ENCODE measurements around the gene SHBG.
"Not testable (repeated sequence)": the region's sequence is repeated elsewhere in the genome, so short reads cannot be mapped to it uniquely, and the experiment has no call there.

SHBG gene

DNA sequence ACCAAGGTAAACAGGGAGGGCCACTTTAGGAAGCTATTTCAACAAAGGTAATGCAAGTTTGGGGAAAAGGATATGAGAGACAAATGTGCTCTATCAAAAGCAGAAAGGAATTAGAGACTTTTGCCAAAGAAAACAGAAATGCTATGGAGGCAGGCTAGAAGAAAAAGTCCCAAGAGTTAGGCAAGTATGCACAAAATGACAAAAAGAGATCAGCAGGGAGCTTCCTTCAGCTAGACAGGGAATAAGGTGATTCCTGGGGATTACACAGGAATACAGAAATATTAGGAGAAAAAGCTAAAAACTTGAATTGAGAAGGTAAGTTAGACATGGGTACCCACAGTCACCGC is 17.7 kb upstream of the SHBG start:
- no peak for DNase-seq

GRCh38 chr17:7613769-7614424 is 16.0 kb upstream of the SHBG start:
- DNase-seq = no peak

DNA sequence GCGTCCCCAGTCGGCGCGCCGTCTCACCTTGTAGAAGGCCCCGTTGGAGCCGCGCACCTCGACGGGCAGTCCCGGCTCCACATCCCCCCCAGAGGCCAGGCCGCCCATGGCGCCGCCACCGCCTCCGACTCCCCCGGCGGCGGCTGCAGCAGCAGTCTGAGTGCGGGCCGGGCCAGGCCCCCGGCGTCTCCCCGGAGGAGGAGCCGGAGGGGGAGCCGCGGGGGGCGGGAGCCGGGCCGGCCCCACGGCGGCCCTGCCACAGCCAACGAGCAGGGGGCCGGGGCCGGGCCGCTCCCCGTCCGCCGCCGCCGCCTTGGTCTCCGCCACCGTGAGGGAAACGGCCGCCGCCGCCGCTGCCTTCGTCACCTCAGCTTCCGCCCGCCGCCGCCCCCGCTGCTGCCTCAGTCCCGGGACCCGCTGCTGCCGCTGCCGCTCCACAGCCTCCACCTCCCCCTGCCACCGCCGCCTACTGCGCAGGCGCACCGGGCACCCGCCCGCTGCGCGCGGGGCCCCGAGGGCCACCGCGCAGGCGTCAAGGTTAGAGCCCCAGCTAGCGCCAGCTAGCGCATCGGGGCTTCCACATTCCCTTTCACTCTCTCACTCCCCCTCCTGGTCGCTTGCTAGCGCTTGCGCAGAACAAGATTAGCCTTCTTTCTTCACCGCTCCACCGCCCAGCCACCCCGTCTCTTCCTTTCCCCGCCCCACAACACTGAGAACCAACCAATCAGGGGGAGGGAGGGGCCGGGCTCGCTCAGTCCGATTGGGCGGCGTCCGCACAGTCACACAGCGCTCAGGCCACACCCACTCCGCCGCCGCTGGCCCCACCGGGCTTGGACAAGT is 15.3 kb upstream of the SHBG start, which contains the start of gene FXR2:
Gene FXR2 (minus strand): TSS at position 473 of the 840 bp plus-strand sequence. CDS start 365 bp downstream, at position 108.
- DNase-seq = peak; percentile 99

GRCh38 chr17:7615265-7615747 is 14.6 kb upstream of the SHBG start:
- no peak for DNase-seq

- no peak for DNase-seq
These were observed 11.3 kb upstream of the SHBG start for GRCh38 chr17:7618608-7619007.

GRCh38 chr17:7620835-7621234 is 9.1 kb upstream of the SHBG start:
- no peak for DNase-seq

DNA sequence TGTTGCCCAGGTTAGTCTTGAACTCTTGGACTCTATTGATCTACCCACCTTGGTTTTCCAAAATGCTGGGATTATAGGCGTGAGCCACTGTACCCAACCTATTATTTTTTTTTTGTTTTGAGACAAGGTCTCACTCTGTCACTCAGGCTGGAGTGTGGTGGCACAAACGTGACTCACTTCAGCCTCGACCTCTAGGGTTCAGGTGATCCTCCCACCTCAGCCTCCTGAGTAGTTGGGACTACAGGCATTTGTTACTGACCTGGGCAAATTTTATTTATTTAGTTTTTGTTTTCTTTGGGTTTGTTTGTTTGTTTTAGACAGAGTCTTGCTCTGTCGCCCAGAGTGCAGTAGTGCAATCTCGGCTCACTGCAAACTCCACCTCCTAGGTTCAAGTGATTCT is 6.3 kb upstream of the SHBG start:
- DNase-seq = no peak

DNA sequence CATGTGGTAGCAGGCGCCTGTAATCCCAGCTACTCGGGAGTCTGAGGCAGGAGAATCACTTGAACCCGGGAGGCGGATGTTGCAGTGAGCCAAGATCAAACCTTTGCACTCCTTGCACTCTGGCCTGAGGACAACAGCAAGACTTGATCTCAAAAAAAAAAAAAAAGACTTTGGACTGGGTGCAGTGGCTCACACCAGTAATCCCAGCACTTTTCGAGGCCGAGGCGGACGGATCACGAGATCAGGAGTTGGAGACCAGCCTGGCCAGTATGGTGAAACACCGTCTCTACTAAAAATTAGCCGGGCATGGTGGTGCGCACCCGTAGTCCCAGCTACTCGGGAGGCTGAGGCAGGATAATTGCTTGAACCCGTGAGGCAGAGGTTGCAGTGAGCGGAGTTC is 4.2 kb upstream of the SHBG start:
- DNase-seq = not testable (repeated sequence)

- DNase-seq = peak; percentile 74 to 75
These were observed 3.6 kb upstream of the SHBG start for GRCh38 chr17:7626307-7626706.

DNA sequence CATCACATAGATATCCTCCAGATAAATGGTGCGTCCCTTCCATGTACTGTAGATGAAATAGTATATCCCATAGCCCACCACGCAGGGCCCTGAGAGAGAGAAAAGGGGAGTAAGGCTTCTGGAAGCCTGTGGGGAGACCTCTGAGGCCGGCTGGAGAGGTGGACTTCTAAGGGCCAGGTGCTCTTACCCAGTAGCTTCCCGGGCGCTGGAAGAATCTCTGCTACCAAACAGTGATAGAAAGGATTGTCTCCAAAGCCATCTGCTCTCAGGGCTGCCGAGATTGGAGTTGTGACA is 3.0 kb upstream of the SHBG start:
- DNase-seq = no peak

GRCh38 chr17:7627250-7628121 is 2.4 kb upstream of the SHBG start, which contains the start of gene SAT2:
SAT2 (minus strand) TSS chr17:7627821; CDS start chr17:7627635, 186 bp downstream.
- DNase-seq = peak; percentile 89 to 90

GRCh38 chr17:7631398-7632380 is 1.8 kb downstream of the SHBG start:
- no peak for DNase-seq

GRCh38 chr17:7632492-7632894 is 2.6 kb downstream of the SHBG start:
- peak; percentile 42 to 75 for DNase-seq

- no peak for DNase-seq
These were observed 3.2 kb downstream of the SHBG start for GRCh38 chr17:7633093-7633492.

DNA sequence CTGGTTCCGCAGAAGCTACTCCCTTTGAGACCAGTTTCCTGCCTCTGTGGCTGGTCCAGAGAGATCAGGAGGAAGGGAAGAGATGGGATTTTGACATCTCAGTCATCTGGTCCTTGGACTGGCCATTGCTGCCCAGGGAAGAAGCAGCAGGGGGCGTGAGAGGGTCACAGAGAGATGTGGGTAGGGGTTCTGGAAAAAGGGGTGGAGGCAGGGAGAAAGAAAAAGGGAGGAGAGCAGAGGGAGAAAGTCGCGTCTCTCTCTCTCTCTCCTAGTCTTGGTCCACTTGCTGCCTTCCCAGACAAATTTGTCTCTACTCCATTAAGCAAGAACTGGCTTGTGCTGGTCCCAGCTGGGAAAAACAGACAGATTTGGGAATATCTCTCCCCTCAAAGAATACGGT is 4.4 kb downstream of the SHBG start:
- DNase-seq = peak in 1 of 2 donors; percentile 65

DNA sequence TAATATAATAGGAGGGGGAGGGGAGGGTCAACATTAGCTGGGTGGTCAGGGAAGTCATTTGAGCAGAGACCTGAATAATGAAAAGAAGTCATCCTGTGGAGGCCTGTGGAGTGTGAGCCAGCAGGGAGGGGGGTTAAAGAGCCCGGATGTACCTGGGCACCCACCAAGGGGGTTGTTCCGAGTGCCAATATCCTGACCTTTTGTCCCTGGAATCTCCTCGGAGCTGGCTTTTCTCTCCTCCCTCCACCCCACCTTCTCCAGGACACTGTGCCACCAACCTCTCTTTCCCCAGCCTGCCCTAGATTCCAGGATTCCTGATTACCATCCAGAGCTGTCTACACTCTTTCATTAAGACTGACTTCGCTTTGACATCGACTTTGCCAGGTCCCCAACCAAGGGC is 6.2 kb downstream of the SHBG start:
- no peak for DNase-seq

GRCh38 chr17:7640783-7641182 is 10.8 kb downstream of the SHBG start:
- no peak for DNase-seq

- DNase-seq = not testable (repeated sequence)
These were observed 11.7 kb downstream of the SHBG start for GRCh38 chr17:7641635-7642034.

DNA sequence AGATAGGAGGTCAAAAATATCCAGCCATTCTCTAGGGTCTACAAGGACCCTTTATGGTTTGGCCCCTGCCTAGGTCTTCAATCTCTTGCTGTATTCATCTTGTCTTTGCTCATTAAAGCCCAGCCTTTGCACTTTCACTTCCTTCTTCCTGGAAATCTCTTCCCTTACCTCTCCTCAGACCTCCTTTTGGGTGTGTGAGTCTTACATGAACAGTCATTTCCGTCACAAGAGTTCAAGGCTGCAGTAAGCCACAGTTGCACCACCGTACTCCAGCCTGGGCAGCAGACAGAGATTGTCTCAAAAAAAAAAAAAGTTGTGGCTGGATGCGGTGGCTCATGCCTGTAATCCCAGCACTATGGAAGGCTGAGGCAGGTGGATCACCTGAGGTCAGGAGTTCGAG is 14.8 kb downstream of the SHBG start:
- DNase-seq = peak; percentile 51 to 72

DNA sequence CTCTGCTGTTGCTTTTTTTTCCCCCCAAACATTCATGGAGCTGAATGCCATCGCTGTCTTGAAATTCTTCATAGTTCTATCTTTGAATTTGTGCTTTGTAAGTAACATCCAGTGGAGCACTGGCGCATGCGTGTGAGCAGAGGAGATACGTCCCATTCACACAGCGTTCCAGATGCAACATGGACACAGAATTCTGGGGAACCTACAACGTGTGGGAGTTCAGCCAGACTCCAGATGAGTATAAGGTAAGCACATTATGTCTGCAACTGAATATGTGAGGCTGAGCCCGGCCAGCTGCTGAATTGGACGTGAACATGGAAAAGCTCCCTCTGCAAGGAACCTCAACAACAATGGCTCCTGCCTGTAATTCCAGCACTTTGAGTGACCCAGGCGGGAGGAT is 16.5 kb downstream of the SHBG start:
- no peak for DNase-seq

DNA sequence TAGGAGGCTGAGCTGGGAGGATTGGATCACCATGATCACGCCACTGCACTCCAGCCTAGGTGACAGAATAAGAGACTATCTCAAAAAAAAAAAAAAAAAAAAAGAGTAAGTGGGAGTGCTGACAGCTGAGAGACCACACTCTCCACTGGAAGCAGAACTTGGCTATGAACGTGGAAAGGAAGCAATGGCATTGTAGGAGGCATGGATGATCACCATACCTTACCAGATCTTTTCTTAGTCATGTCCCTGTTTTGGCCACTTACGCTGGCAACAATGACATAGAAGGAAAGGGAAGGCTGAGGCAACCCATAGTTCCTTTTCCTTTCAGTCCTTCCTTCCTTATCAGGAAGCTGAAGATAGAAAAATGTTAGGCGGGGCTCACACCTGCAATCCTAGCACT is 17.1 kb downstream of the SHBG start:
- DNase-seq = peak; percentile 57 to 69

DNA sequence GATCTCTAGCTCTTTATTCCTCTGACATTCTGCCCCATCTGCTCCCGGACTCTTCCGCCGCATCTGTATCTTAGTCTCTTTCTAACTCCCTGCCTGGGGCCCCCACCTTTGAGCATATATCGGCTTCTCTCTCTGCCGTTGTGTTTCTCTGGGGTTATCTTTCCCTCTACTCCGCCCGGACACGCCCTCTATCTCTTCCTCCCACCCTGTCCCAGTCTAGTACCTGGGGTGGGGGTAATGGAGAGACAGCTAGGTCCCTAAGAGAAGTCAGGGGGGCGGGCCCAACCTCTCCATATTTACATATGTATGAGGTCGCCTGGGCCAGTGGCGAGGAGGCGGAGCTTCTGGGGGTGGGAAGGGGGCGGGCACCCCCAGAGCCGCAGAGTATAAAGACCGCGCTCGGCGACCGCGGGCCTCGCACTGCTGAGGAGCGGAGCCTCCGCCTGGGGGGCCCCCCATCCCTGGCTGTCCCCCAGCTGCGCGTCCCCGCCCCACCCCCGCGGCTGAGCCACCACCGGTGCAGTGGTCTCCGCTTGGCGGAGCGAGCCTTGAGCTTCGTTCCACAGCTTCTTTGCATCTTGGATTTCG is 20.7 kb downstream of the SHBG start, which contains the start of gene ATP1B2:
Gene ATP1B2 (plus strand): TSS at position 418 of the 588 bp plus-strand sequence. CDS start 593 bp downstream, outside the sequence.
- peak; percentile 40 to 63 for DNase-seq

Data from inflammatory macrophage treated with lipopolysaccharide for 1 hour (primary cell).